ENCODE data around the gene PDGFA. TPM values are rescaled to one million over a fixed set of nuclear protein-coding genes. Genes with fewer than 3 reads are reported as not detected.

The PDGFA gene
- total and polyA plus RNA-seq, 9 donors: 3.7 to 35.5 (median 8.7) TPM

DNA sequence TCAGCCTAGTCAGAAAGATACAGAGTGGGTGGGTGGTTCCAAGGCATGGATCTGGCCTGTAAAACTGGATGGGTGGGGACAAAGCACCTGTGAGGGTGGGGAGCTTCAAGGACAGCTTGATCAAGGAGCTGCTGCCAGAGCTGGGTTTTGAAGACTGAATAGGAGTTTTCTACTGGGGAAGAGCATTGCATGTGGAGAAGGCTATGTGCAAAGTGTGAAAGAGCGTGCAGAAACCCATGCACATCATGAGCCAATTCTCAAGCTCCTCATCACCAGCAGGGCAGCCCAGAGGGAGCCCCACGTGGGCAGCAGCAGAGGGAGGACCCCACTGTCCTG lies 58.6 kb downstream of the PDGFA start:
- H3K36me3 ChIP-seq: no peaks in the 10 kb centered on the region
- no peak for DNase-seq
- TF ChIP-seq POLR2A (IDR thresholded peaks at IDR 0.05) (no peak), EP300 (IDR thresholded peaks at IDR 0.05) (no peak), CTCF (IDR thresholded peaks at IDR 0.05) (no peak)
- intact Hi-C loops (cut with DNase I): no loop called here
- peaks cover 10% of the 10 kb centered on the region for H3K4me1 ChIP-seq (ENCODE audit: insufficient read depth)
- H3K27me3 ChIP-seq: no peaks in the 10 kb centered on the region
- H3K27ac ChIP-seq: no peak overlapping the region
- no peak overlapping the region for H3K4me3 ChIP-seq
- H3K9me3 ChIP-seq: no peaks in the 10 kb centered on the region
- WGBS, 3 donors: 75 to 93% (median 83%) methylated on average over 2 of the region's 2 CpGs

DNA sequence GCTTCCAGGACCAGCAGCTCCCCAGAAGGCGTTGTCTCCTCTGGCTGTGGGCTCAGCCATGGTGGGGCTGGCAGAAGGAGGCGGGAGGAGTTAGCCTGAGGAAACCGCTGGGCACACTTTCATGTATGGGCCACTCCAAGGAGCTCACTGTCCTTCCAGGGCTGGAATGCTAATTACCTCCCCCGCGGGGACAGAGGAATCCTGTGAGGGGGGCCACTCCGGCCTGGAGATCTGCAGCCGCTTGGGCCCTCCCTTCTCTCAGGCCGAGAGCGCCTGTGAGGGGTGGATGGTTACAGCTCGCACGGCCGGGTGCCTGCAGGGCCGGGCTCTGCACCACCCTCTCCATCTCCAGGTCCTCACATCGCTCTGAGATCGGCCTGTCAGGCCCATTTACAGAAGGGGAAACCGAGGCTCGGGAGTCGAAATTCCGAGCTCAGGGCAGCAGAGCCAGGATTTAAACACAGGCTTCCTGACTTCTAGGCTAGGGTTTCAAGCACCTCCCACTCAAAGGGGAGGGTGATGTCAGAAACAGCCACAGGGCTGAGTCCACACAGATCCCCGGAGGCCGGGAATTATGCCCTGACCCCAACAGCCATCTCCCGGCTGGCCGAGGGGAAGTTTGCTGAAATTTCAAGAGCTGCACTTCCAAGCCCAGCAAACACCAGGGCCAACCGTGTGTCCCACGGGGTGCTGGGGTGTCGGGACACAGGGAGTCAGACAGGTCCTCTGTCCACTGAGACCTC lies 59.1 kb downstream of the PDGFA start:
- no peak overlapping the region for H3K4me3 ChIP-seq

DNA sequence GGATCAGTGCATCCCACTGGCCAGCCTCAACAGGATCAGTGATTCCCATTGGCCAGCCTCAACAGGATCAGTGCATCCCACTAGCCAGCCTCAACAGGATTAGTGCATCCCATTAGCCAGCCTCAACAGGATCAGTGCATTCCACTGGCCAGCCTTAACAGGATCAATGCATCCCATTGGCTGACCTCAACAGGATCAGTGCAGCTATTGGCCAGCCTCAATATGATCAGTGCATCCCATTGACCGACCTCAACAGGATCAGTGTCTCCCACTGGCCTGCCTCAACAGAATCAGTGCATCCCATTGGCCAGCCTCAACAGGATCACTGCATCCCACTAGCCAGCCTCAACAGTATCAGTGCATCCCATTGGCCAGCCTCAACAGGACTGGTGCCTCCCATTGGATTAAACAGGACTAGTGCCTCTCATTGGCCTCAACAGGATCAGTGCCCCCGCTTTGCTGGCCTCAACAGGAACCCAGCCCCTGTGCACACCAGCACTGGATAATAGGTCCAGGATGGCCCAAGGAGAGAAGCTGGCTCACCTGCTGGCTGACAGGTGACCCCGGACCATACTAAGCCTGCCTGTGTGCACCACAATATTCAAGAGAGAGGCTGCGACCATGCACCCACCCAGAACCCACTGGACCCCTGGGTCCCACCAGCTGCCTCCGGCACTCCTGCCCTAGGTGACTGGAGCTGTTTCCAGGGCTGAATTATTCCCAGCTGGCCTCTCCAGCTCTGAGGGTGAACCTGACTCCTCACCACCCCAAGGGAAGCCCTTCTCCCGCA lies 59.9 kb downstream of the PDGFA start:
- Histone ChIP-seq H3K36me3 (no peaks in the 10 kb centered on the region), H3K4me1 (ENCODE audit: insufficient read depth) (peaks cover 4% of the 10 kb centered on the region), H3K9me3 (no peaks in the 10 kb centered on the region), H3K4me3 (no peak overlapping the region), H3K27me3 (no peaks in the 10 kb centered on the region), H3K27ac (no peak overlapping the region)
- intact Hi-C loops (cut with DNase I): loop anchor here in 1 of 4 donors (10.0 kb wide), 1 partner anchor 925 kb away; no protein-coding TSS in a partner anchor
- no peak for DNase-seq
- WGBS, 3 donors: 84 to 88% (median 85%) methylated on average over 6 of the region's 6 CpGs
- no peak for TF ChIP-seq POLR2A (IDR thresholded peaks at IDR 0.05)
- TF ChIP-seq CTCF (IDR thresholded peaks at IDR 0.05): no peak
- no peak for TF ChIP-seq EP300 (IDR thresholded peaks at IDR 0.05)

More for the DNA sequence above, 59.1 kb downstream of the PDGFA start:
- peaks cover 10% of the 10 kb centered on the region for H3K4me1 ChIP-seq (ENCODE audit: insufficient read depth)
- no peaks in the 10 kb centered on the region for H3K9me3 ChIP-seq
- no peak overlapping the region for H3K27ac ChIP-seq
- WGBS, 3 donors: 17 to 19% (median 18%) methylated on average over 19 to 26 of the region's 26 CpGs
- intact Hi-C loops (cut with DNase I): no loop called here
- H3K36me3 ChIP-seq: no peaks in the 10 kb centered on the region
- no peak for DNase-seq
- TF ChIP-seq CTCF (IDR thresholded peaks at IDR 0.05) (no peak), EP300 (IDR thresholded peaks at IDR 0.05) (no peak), POLR2A (IDR thresholded peaks at IDR 0.05) (no peak)
- H3K27me3 ChIP-seq: no peaks in the 10 kb centered on the region

- TF ChIP-seq EP300 (IDR thresholded peaks at IDR 0.05): no peak
- TF ChIP-seq CTCF (IDR thresholded peaks at IDR 0.05): no peak
- TF ChIP-seq POLR2A (IDR thresholded peaks at IDR 0.05): no peak
- 89 to 97% (median 92%) methylated on average over 6 to 9 of the region's 9 CpGs for WGBS, 3 donors
- no peaks in the 10 kb centered on the region for H3K9me3 ChIP-seq
- H3K27me3 ChIP-seq: no peaks in the 10 kb centered on the region
- DNase-seq: no peak
- intact Hi-C loops (cut with DNase I): loop anchor here in 1 of 4 donors (10.0 kb wide), 1 partner anchor 926 kb away; no protein-coding TSS in a partner anchor
- no peaks in the 10 kb centered on the region for H3K4me1 ChIP-seq (ENCODE audit: insufficient read depth)
- no peaks in the 10 kb centered on the region for H3K36me3 ChIP-seq
- no peak overlapping the region for H3K27ac ChIP-seq
- no peak overlapping the region for H3K4me3 ChIP-seq
These were observed 61.0 kb downstream of the PDGFA start for GRCh38 chr7:458511-459245.

Measured in ovary (tissue), 9 donors.